DMS 273 (cell line): Measurements from ENCODE around the gene PDZRN3.

ENCODE experiments used
- DNase-seq: peaks from one replicate; lab custom pipeline; 2025; ENCODE audit not compliant: unreplicated experiment; lab: John Stamatoyannopoulos, UW

Gene PDZRN3

GRCh38 chr3:73353649-73354217 lies 271.0 kb downstream of the PDZRN3 start:
- no peak for DNase-seq

- no peak for DNase-seq
These were observed 271.7 kb downstream of the PDZRN3 start for GRCh38 chr3:73352841-73353645.

GRCh38 chr3:73351423-73352071 lies 273.2 kb downstream of the PDZRN3 start:
- DNase-seq, result no peak

GRCh38 chr3:73350996-73351395 lies 273.7 kb downstream of the PDZRN3 start:
- no peak for DNase-seq

GRCh38 chr3:73349657-73350056 lies 275.1 kb downstream of the PDZRN3 start:
- no peak for DNase-seq

- DNase-seq, result no peak
These were observed 282.7 kb downstream of the PDZRN3 start for GRCh38 chr3:73342077-73342476.

- no peak for DNase-seq
These were observed 283.3 kb downstream of the PDZRN3 start for GRCh38 chr3:73341272-73341935.

- DNase-seq, result no peak
These were observed 292.2 kb downstream of the PDZRN3 start for GRCh38 chr3:73332558-73332957.
